ENCODE data around the gene RPL10.
"Not testable (repeated sequence)": the region's sequence is repeated elsewhere in the genome, so short reads cannot be mapped to it uniquely, and the experiment has no call there.

Gene RPL10

DNA sequence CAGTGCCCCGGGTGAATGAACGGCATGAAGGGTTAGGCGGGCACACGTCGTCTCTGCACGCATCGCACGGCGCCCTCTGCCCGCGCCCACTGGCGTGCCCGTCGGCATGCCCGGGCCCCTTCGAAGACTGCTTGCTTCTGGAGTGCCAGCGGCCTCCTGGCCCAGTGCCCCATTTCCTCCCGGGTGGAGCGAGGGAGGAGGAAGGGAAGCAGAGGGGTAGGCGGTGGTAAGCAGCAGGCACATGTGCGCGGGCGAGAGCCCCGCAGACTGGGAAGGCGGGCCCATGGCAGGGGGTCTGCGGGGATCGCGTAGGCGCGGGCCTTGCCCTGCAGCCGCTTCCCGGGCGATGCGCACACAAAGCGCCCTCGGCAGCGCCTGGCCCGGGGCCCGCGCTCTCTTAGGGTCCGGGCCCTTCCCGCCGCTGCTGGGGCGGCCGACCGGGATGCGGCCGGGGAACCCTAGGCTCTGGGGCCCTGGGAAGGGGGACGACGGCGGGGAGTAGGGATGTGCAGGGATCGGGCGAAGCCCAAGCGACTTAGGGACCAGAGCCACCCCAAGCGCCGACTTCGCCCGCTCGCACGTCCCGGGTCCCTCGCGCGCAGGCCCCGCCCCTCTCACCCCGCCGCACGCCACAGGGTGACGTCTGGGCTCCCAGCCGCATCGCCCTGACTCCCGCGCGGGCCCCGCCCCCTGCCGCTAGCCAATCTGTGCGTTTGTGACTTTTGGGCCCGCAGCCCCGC, 19.9 kb upstream of the RPL10 start:
- DNase-seq = peak; percentile 34 to 73 (median 65)

DNA sequence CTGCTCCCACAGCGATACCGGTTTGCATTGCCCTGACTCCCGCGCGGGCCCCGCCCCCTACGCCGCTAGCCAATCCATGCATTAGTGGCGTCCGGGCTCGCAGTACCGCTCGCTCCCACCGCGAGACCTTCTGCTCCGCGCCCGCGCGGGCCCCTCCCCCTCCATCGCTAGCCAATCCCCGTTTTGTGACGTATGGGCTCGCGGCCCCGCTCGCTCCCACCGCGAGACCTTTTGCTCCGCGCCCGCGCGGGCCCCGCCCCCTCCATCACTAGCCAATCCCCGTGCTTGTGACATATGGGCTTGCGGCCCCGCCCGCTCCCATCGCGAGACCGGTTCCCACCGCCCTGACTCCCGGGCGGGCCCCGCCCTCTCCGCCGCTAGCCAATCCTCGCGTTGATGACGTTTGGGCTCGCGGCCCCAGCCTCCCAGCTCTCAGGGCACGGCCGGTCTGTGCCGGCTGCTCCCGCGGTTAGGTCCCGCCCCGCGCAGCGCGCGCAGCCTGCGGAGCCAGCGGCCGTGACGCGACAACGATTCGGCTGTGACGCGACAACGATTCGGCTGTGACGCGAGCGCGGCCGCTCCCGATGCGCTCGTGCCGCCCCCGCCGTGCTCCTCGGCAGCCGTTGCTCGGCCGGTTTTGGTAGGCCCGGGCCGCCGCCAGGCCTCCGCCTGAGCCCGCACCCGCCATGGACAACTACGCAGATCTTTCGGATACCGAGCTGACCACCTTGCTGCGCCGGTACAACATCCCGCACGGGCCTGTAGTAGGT, 19.2 kb upstream of the RPL10 start, which contains the start of gene EMD:
EMD (plus strand) TSS at position 497 of the 770 bp plus-strand sequence; CDS start at position 687, 190 bp downstream.
- DNase-seq = peak; percentile 96 to 98 (median 97)

- DNase-seq = peak in 1 of 4 experiments; percentile 29
Measured at GRCh38 chrX:154379569-154379951, 18.6 kb upstream of the RPL10 start.

- no peak for DNase-seq
Measured at GRCh38 chrX:154380153-154380552, 18.0 kb upstream of the RPL10 start.

- DNase-seq = no peak
Measured at GRCh38 chrX:154380787-154381186, 17.4 kb upstream of the RPL10 start.

- DNase-seq = no peak
Measured at GRCh38 chrX:154381271-154381670, 16.9 kb upstream of the RPL10 start.

DNA sequence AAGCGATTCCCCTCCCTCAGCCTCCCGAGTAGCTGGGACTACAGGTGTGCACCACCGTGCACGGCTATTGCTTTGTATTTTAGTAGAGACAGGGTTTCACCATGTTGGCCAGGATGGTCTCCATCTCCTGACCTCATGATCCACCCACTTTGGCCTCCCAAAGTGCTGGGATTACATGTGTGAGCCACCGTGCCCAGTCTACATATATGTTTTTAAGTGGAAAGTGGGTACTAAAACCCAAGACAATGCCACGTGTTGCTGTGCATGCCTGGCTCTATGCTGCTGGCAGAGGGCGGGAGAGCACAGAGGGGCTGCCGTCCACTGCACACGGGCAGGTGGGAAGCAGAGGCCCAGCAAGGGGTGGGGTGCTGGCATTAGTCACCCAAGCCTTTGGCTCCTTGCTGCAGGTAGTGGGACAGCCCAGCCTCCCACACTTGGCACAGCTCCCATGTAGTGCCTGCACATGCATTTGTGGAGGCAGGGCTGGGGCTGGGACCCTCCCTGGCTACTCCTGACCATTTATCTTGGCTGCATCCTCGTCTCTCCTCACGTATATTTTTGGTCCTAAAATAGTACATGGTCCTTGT, 15.6 kb upstream of the RPL10 start:
- DNase-seq = no peak

- no peak for DNase-seq
Measured at GRCh38 chrX:154383359-154384283, 14.6 kb upstream of the RPL10 start.

- DNase-seq = peak in 2 of 4 experiments; percentile 26 to 33
Measured at GRCh38 chrX:154384284-154384892, 13.8 kb upstream of the RPL10 start.

GRCh38 chrX:154388094-154388493, 10.1 kb upstream of the RPL10 start:
- not testable (repeated sequence) for DNase-seq

DNA sequence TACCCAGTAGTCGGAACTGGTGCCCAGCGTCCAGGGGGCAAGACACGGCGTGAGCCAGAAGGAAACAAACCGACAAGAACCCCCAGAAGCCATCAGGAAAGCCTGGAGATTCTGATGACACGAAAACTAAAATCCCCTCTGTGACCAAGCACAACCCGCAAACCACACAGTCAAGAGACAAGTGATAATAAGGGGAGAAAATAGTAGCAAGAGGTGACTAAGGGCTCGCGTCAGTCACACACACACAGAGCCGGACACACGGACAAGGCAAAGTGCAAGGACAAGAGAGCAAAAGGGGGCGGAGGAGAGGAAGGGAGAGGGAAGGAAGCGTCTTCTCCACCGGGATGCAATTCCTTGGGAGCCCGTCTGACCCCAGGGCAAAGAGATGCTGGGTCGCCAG, 9.5 kb upstream of the RPL10 start:
- DNase-seq = not testable (repeated sequence)

GRCh38 chrX:154389812-154390747, 8.1 kb upstream of the RPL10 start:
- not testable (repeated sequence) for DNase-seq

DNA sequence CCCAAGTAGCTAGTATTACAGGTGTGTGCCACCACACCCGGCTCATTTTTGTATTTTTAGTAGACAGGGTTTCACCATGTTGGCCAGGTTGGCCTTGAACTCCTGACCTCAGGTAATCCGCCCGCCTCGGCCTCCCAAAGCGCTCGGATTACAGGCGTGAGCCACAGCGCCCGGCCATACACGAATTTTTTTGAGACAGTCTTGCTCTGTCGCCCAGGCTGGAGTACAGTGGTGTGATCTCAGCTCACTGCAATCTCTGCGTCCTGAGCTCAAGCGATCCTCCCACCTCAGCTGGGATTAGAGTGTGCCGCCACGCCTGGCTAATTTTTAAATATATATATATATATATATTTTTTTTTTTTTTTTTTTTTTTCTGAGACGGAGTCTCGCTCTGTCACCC, 1.8 kb upstream of the RPL10 start:
- not testable (repeated sequence) for DNase-seq

DNA sequence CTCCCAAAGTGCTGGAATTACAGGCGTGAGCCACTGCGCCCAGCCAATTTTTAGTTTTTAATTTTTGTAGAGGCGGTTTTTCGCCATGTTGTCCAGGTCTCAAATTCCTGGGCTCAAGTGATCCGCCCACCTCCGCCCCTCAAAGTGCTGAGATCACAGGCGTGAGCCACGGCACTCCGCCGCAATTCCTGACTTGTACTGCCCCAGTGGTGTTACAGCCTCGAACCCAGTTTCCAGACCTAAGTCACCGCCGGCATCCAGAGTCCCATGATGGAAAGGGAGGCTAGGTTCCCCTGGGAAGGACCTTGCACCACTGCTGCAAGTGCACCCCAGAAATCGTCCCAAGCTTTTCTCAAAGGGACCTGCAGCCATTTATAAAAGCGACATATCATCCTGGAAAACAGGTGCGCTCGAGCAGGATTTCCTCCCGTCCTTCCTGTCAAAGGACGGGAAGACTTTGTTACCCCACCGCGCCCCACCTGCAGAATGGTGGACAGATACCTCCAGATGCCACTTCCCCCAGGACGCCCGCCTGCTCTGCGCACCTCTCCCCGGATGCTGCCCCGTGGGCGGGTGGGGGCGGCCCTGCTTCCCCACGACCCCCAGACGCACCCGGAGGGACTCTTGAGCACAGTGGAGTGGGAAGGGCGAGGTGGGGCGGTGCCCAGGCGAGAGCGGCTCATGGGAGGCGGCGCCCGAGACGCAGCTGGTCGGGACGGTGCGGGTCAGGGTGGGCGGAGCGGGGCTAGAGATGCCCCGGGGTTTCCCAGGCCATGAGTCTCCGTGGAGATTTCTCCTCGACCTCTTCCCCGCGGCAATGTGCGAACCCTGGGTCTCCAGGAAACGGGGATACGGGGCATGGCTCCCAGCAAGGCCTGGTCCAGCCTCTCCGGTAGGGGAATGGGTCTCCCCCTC, 947 bp upstream of the RPL10 start:
- DNase-seq = peak; percentile 69 to 86 (median 80)

- peak; percentile 85 to 88 (median 86) for DNase-seq
Measured at GRCh38 chrX:154398668-154399526, 720 bp downstream of the RPL10 start.

- DNase-seq = no peak
Measured at GRCh38 chrX:154399527-154400368, 1.6 kb downstream of the RPL10 start.

DNA sequence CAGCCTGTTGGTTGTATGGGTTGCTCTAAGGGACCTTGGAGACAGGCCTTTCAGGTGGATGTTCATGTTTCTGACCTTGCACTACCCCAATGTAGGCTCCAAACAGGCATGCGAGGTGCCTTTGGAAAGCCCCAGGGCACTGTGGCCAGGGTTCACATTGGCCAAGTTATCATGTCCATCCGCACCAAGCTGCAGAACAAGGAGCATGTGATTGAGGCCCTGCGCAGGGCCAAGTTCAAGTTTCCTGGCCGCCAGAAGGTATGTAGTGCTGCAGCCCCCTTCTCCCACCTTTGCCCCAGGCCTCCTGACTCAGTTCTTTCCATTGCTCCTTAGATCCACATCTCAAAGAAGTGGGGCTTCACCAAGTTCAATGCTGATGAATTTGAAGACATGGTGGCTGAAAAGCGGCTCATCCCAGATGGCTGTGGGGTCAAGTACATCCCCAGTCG, 2.2 kb downstream of the RPL10 start:
- not testable (repeated sequence) for DNase-seq

Measured in suppressor macrophage (primary cell).